WTC11 (cell line): ENCODE data around the gene ALOX12. TPM values are rescaled to one million over a fixed set of nuclear protein-coding genes. Genes with fewer than 3 reads are reported as not detected.
A peak's percentile ranks its signal among the peaks of the same experiment; 100 is the strongest.

Experiments used
- ATAC-seq: fragments of 200-7000 bp; cut with Tn5 transposase; 2 replicates; pipeline ENCODE4 v1.10.0; 2021; ENCODE audit warnings: mild to moderate bottlenecking, moderate library complexity
- CTCF ChIA-PET: fragments of 300-600 bp; sonication (Branson Sonifier 250); formaldehyde crosslinking; loops from one replicate; lab custom pipeline; 2021; ENCODE audit warnings: antibody characterized with exemption; lab: Charles Lee
- POLR2A ChIA-PET: fragments of 350-600 bp; sonication (Branson Sonifier 250); formaldehyde crosslinking; loops from one replicate; lab custom pipeline; 2021; ENCODE audit warnings: antibody characterized with exemption; lab: Charles Lee
- DNase-seq: peaks from one replicate; pipeline ENCODE4 v3.0.0; 2021; ENCODE audit warnings: low spot score
- H3K27ac Mint-ChIP-seq: 2 replicates; pipeline ENCODE4 v1.8.0; 2021; ENCODE audit warnings: mixed read lengths
- H3K27me3 Mint-ChIP-seq: 2 replicates; pipeline ENCODE4 v1.8.0; 2021; ENCODE audit warnings: low read depth, mild to moderate bottlenecking, moderate library complexity, mixed read lengths
- H3K36me3 Mint-ChIP-seq: 2 replicates; pipeline ENCODE4 v1.8.0; 2021; ENCODE audit warnings: mixed read lengths
- H3K4me1 Mint-ChIP-seq: 2 replicates; pipeline ENCODE4 v1.8.0; 2022; ENCODE audit warnings: mixed read lengths
- H3K4me3 Mint-ChIP-seq: 2 replicates; pipeline ENCODE4 v1.8.0; 2021; ENCODE audit warnings: mild to moderate bottlenecking, moderate library complexity, mixed read lengths
- H3K9me3 Mint-ChIP-seq: 2 replicates; pipeline ENCODE4 v1.8.0; 2021; ENCODE audit warnings: mixed read lengths
- ARID4B ChIP-seq: sonication (generic); formaldehyde crosslinking; IDR thresholded peaks from 2 replicates; pipeline ENCODE4 v1.8.0; 2023; ENCODE audit warnings: missing genetic modification reagents, mild to moderate bottlenecking, borderline replicate concordance
- CBFB ChIP-seq: sonication (generic); formaldehyde crosslinking; IDR thresholded peaks from 2 replicates; pipeline ENCODE4 v1.8.1; 2022; ENCODE audit warnings: mild to moderate bottlenecking, low read depth, missing genetic modification reagents
- E2F5 ChIP-seq: sonication (generic); formaldehyde crosslinking; IDR thresholded peaks from 2 replicates; pipeline ENCODE4 v1.8.1; 2022; ENCODE audit warnings: mild to moderate bottlenecking, moderate library complexity, missing genetic modification reagents
- EMX1 ChIP-seq: fragments of 250-450 bp; sonication (Bioruptor Pico); IDR thresholded peaks from 2 replicates; pipeline ENCODE4 v1.8.0; 2021; ENCODE audit warnings: mild to moderate bottlenecking
- ESRRA ChIP-seq: sonication (generic); formaldehyde crosslinking; IDR thresholded peaks from 2 replicates; pipeline ENCODE4 v1.8.1; 2022; ENCODE audit warnings: mild to moderate bottlenecking, missing genetic modification reagents, borderline replicate concordance
- ETV6 ChIP-seq: sonication (generic); formaldehyde crosslinking; IDR thresholded peaks from 2 replicates; pipeline ENCODE4 v1.8.1; 2022; ENCODE audit warnings: mild to moderate bottlenecking, missing genetic modification reagents
- FOXK1 ChIP-seq: sonication (generic); formaldehyde crosslinking; IDR thresholded peaks from 2 replicates; pipeline ENCODE4 v1.8.0; 2022; ENCODE audit warnings: mild to moderate bottlenecking, moderate library complexity, missing genetic modification reagents
- FOXP1 ChIP-seq: sonication (generic); formaldehyde crosslinking; IDR thresholded peaks from 2 replicates; pipeline ENCODE4 v1.8.0; 2022; ENCODE audit warnings: missing genetic modification reagents, mild to moderate bottlenecking, moderate library complexity, borderline replicate concordance
- GABPB1 ChIP-seq: sonication (generic); formaldehyde crosslinking; IDR thresholded peaks from 2 replicates; pipeline ENCODE4 v1.8.1; 2023; ENCODE audit warnings: mild to moderate bottlenecking, missing genetic modification reagents
- GTF2I ChIP-seq: fragments of 250-450 bp; sonication (Bioruptor Pico); conservative IDR thresholded peaks from 2 replicates; pipeline ENCODE4 v1.4.0; 2021; ENCODE audit warnings: mild to moderate bottlenecking
- MAX ChIP-seq: sonication (generic); formaldehyde crosslinking; IDR thresholded peaks from 2 replicates; pipeline ENCODE4 v1.8.0; 2022; ENCODE audit warnings: mild to moderate bottlenecking, missing genetic modification reagents
- MYBL2 ChIP-seq: sonication (generic); formaldehyde crosslinking; IDR thresholded peaks from 2 replicates; pipeline ENCODE4 v1.8.1; 2023; ENCODE audit warnings: mild to moderate bottlenecking, moderate library complexity, missing genetic modification reagents
- NFATC4 ChIP-seq: fragments of 250-450 bp; sonication (Bioruptor Pico); IDR thresholded peaks from 2 replicates; pipeline ENCODE4 v1.9.0; 2021; ENCODE audit warnings: mild to moderate bottlenecking
- NFYB ChIP-seq: sonication (generic); formaldehyde crosslinking; conservative IDR thresholded peaks from 2 replicates; pipeline ENCODE4 v1.8.0; 2022; ENCODE audit warnings: low read depth, missing genetic modification reagents
- NR2C2 ChIP-seq: sonication (generic); formaldehyde crosslinking; IDR thresholded peaks from 2 replicates; pipeline ENCODE4 v1.8.0; 2022; ENCODE audit warnings: mild to moderate bottlenecking, missing genetic modification reagents
- NR3C1 ChIP-seq: sonication (generic); formaldehyde crosslinking; conservative IDR thresholded peaks from 2 replicates; pipeline ENCODE4 v1.8.1; 2023; ENCODE audit warnings: low read depth, mild to moderate bottlenecking, missing genetic modification reagents
- SP1 ChIP-seq: sonication (generic); formaldehyde crosslinking; conservative IDR thresholded peaks from 2 replicates; pipeline ENCODE4 v1.8.1; 2022; ENCODE audit warnings: missing genetic modification reagents
- TEAD1 ChIP-seq: sonication (generic); formaldehyde crosslinking; IDR thresholded peaks from 2 replicates; pipeline ENCODE4 v1.8.0; 2022; ENCODE audit warnings: mild to moderate bottlenecking, missing genetic modification reagents
- ZBTB21 ChIP-seq: sonication (generic); formaldehyde crosslinking; IDR thresholded peaks from 2 replicates; pipeline ENCODE4 v1.8.1; 2023; ENCODE audit warnings: mild to moderate bottlenecking, missing genetic modification reagents, borderline replicate concordance
- ZNF219 ChIP-seq: sonication (generic); formaldehyde crosslinking; IDR thresholded peaks from 2 replicates; pipeline ENCODE4 v1.8.0; 2023; ENCODE audit warnings: missing genetic modification reagents, mild to moderate bottlenecking, borderline replicate concordance
- total RNA-seq: library from RNA; stranded (reverse); gene quantifications from 3 replicates; pipeline ENCODE4 v1.2.3, GENCODE V29; 2021
- TF ChIP-seq, protein P1 (sequence below): sonication (generic); formaldehyde crosslinking; IDR thresholded peaks from 2 replicates; pipeline ENCODE4 v1.8.0; 2022; ENCODE audit warnings: mild to moderate bottlenecking, missing genetic modification reagents
- TF ChIP-seq, protein P2 (sequence below): sonication (generic); formaldehyde crosslinking; IDR thresholded peaks from 2 replicates; pipeline ENCODE4 v1.8.1; 2023; ENCODE audit warnings: mild to moderate bottlenecking, missing genetic modification reagents, moderate library complexity
- TF ChIP-seq, protein P3 (sequence below): fragments of 200-600 bp; IDR thresholded peaks from 2 replicates; pipeline ENCODE4 v1.8.0; 2022; ENCODE audit warnings: antibody characterized with exemption
- TF ChIP-seq, protein P4 (sequence below): fragments of 250-450 bp; sonication (Bioruptor Pico); IDR thresholded peaks from 2 replicates; pipeline ENCODE4 v1.8.0; 2021; ENCODE audit warnings: mild to moderate bottlenecking

ALOX12 gene
- total RNA-seq, 1 experiment from 2014 or later = 1.9 TPM

DNA sequence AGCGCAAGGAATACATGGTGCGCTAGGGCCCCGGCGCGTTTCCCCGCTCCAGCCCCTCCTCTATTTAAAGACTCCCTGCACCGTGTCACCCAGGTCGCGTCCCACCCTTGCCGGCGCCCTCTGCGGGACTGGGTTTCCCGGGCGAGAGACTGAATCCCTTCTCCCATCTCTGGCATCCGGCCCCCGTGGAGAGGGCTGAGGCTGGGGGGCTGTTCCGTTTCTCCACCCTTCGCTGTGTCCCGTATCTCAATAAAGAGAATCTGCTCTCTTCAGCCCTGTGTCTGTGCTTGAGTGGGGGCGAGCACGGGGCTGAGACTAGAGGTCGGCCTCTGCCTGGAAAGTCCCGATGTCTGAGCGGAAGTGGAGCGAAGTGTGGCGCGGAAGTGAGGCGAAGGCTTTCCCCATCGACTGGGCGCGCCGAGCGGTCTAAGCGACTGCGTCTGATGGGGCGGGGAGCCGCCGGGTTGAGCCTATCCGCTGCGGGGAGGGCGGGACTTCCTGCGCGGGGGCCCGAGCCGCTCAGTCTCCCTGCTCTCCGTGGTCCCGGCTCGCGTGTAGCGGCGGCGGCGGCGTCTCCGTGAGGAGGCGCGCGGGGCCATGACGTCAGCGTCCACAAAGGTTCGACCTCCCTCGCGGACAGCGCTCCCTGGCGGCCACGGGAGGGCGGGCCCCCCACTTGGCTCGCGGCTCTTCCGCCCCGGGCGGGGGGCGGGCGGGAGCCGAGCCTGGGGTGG lies 18.6 kb downstream of the ALOX12 start:
- Mint-ChIP-seq H3K36me3 (peaks cover 9% of the 10 kb centered on the region), H3K9me3 (no peaks in the 10 kb centered on the region), H3K27me3 (peaks cover 3% of the 10 kb centered on the region; the same call in 1 of the 2 replicates), H3K27ac (peak overlapping the region; percentile 97), H3K4me1 (peaks cover 41% of the 10 kb centered on the region), H3K4me3 (peak overlapping the region; percentile 97)
- peak; percentile 94 for DNase-seq
- ATAC-seq = peak; percentile 93
- ChIA-PET POLR2A (interaction anchor here (1.1 kb wide), 1 partner anchor 21 kb away, joined by 4 read pairs; the partner anchor contains the start of gene SLC16A13), CTCF (interaction anchor here (0.7 to 1.6 kb wide), 8 partner anchors 9 to 301 kb away, joined by 3 to 7 read pairs (median 5); partner anchors contain the start of genes ALOX12, SLC13A5 and SLC16A13)
- peak; percentile 81 for TF ChIP-seq SP1
- TF ChIP-seq, protein P1, sequence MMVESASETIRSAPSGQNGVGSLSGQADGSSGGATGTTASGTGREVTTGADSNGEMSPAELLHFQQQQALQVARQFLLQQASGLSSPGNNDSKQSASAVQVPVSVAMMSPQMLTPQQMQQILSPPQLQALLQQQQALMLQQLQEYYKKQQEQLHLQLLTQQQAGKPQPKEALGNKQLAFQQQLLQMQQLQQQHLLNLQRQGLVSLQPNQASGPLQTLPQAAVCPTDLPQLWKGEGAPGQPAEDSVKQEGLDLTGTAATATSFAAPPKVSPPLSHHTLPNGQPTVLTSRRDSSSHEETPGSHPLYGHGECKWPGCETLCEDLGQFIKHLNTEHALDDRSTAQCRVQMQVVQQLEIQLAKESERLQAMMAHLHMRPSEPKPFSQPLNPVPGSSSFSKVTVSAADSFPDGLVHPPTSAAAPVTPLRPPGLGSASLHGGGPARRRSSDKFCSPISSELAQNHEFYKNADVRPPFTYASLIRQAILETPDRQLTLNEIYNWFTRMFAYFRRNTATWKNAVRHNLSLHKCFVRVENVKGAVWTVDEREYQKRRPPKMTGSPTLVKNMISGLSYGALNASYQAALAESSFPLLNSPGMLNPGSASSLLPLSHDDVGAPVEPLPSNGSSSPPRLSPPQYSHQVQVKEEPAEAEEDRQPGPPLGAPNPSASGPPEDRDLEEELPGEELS (CRISPR knock-in tag) = peak; percentile 62; the same call in 1 of the 2 replicates
- peak; percentile 58 for TF ChIP-seq NFYB (CRISPR knock-in tag)
- TF ChIP-seq, protein P2, sequence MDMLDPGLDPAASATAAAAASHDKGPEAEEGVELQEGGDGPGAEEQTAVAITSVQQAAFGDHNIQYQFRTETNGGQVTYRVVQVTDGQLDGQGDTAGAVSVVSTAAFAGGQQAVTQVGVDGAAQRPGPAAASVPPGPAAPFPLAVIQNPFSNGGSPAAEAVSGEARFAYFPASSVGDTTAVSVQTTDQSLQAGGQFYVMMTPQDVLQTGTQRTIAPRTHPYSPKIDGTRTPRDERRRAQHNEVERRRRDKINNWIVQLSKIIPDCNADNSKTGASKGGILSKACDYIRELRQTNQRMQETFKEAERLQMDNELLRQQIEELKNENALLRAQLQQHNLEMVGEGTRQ = peak; percentile 47
- no peak for TF ChIP-seq NR2C2 (CRISPR knock-in tag)
- peak; percentile 69; the same call in 1 of the 2 replicates for TF ChIP-seq MYBL2 (CRISPR knock-in tag)
- peak; percentile 80 for TF ChIP-seq ETV6 (CRISPR knock-in tag)
- no peak for TF ChIP-seq EMX1 (CRISPR knock-in tag)
- TF ChIP-seq ZBTB21 (CRISPR knock-in tag) = peak; percentile 88
- TF ChIP-seq, protein P3, sequence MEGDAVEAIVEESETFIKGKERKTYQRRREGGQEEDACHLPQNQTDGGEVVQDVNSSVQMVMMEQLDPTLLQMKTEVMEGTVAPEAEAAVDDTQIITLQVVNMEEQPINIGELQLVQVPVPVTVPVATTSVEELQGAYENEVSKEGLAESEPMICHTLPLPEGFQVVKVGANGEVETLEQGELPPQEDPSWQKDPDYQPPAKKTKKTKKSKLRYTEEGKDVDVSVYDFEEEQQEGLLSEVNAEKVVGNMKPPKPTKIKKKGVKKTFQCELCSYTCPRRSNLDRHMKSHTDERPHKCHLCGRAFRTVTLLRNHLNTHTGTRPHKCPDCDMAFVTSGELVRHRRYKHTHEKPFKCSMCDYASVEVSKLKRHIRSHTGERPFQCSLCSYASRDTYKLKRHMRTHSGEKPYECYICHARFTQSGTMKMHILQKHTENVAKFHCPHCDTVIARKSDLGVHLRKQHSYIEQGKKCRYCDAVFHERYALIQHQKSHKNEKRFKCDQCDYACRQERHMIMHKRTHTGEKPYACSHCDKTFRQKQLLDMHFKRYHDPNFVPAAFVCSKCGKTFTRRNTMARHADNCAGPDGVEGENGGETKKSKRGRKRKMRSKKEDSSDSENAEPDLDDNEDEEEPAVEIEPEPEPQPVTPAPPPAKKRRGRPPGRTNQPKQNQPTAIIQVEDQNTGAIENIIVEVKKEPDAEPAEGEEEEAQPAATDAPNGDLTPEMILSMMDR = peak; percentile 65
- no peak for TF ChIP-seq FOXP1 (CRISPR knock-in tag)
- 0 out of 2 replicates have a peak, but pooled peaks have one; percentile 26 for TF ChIP-seq NR3C1 (CRISPR knock-in tag)
- TF ChIP-seq GTF2I (CRISPR knock-in tag) = no peak
- peak; percentile 89; the same call in 1 of the 2 replicates for TF ChIP-seq ZNF219
- TF ChIP-seq, protein P4, sequence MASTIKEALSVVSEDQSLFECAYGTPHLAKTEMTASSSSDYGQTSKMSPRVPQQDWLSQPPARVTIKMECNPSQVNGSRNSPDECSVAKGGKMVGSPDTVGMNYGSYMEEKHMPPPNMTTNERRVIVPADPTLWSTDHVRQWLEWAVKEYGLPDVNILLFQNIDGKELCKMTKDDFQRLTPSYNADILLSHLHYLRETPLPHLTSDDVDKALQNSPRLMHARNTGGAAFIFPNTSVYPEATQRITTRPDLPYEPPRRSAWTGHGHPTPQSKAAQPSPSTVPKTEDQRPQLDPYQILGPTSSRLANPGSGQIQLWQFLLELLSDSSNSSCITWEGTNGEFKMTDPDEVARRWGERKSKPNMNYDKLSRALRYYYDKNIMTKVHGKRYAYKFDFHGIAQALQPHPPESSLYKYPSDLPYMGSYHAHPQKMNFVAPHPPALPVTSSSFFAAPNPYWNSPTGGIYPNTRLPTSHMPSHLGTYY (CRISPR knock-in tag) = no peak
- TF ChIP-seq E2F5 (CRISPR knock-in tag) = peak; percentile 52; the same call in 1 of the 2 replicates
- TF ChIP-seq FOXK1 (CRISPR knock-in tag) = 0 out of 2 replicates have a peak, but pooled peaks have one; percentile 32
- peak; percentile 46 for TF ChIP-seq GABPB1 (CRISPR knock-in tag)
- TF ChIP-seq ARID4B (CRISPR knock-in tag) = peak; percentile 16; the same call in 1 of the 2 replicates
- TF ChIP-seq MAX (CRISPR knock-in tag) = peak; percentile 56; the same call in 1 of the 2 replicates
- 0 out of 2 replicates have a peak, but pooled peaks have one; percentile 16 for TF ChIP-seq ESRRA
- peak; percentile 69; the same call in 1 of the 2 replicates for TF ChIP-seq NFATC4 (CRISPR knock-in tag)
- peak; percentile 69; the same call in 1 of the 2 replicates for TF ChIP-seq CBFB
- TF ChIP-seq TEAD1 = no peak; the same call in 1 of the 2 replicates
